ENCODE data around the gene SNTG2. TPM values are rescaled to one million over a fixed set of nuclear protein-coding genes. Genes with fewer than 3 reads are reported as not detected.

SNTG2 gene
- total and polyA plus RNA-seq, 4 donors: not detected

DNA sequence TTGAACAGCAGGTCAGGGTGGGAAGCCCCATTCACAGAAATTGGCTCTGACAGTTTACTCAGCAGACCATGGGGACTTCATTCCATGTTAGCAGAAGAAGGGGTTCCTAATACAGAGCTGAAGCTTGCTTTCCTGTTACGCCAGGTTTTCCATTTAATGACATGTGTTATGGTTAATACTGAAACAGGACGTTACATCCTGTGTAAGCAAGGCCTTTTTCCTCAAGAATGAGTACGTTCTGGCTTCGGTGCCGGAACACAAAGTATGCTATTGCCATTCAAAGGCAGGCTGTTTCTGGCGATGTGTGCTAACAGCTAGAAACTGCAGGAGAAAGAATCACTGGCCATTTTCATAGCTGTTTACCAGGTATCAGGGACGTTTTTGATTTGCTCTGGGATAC, 190.4 kb downstream of the SNTG2 start:
- H3K4me3 ChIP-seq (ENCODE audit: low read depth in 1 of 3, low read length in 3 of 3): no peak overlapping the region
- H3K27ac ChIP-seq (ENCODE audit: low read depth in 1 of 2, low read length in 2 of 2): no peak overlapping the region
- no peak for DNase-seq (ENCODE audit: low spot score)
- H3K4me1 ChIP-seq (ENCODE audit: control insufficient read depth in 4 of 4, insufficient read depth in 4 of 4, low read length in 3 of 4): no peaks in the 10 kb centered on the region
- no peaks in the 10 kb centered on the region for H3K9me3 ChIP-seq (ENCODE audit: control insufficient read depth in 4 of 4, low read length in 3 of 4)
- H3K9ac ChIP-seq (ENCODE audit: low read depth in 1 of 2, low read length in 2 of 2): no peak overlapping the region
- 73% methylated on average over 7 of the region's 7 CpGs for WGBS
- H3K27me3 ChIP-seq (ENCODE audit: control insufficient read depth in 4 of 4, insufficient read depth in 4 of 4, low read length in 3 of 4): no peaks in the 10 kb centered on the region
- H3K36me3 ChIP-seq (ENCODE audit: control insufficient read depth in 4 of 4, insufficient read depth in 3 of 4, low read depth in 1 of 4, low read length in 3 of 4): no peaks in the 10 kb centered on the region
- TF ChIP-seq HNF4G (IDR thresholded peaks at IDR 0.05) (no peak), CTCF (IDR thresholded peaks at IDR 0.05; ENCODE audit: low read depth, low read length, missing input control) (no peak), ZBTB33 (IDR thresholded peaks at IDR 0.05) (no peak), MAX (IDR thresholded peaks at IDR 0.05) (no peak), RXRA (IDR thresholded peaks at IDR 0.05) (no peak), FOXA1 (IDR thresholded peaks at IDR 0.05) (no peak), EGR1 (IDR thresholded peaks at IDR 0.05; ENCODE audit: low read depth in 2 of 2) (no peak), NR2F2 (IDR thresholded peaks at IDR 0.05) (no peak), TAF1 (conservative IDR thresholded peaks at IDR 0.05) (no peak), GABPA (IDR thresholded peaks at IDR 0.05 in 1 of 2, conservative IDR thresholded peaks at IDR 0.05 in 1 of 2) (no peak)
- TF ChIP-seq, protein P1, sequence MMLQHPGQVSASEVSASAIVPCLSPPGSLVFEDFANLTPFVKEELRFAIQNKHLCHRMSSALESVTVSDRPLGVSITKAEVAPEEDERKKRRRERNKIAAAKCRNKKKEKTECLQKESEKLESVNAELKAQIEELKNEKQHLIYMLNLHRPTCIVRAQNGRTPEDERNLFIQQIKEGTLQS (IDR thresholded peaks at IDR 0.05): no peak

GRCh38 chr2:1143129-1143528, 192.5 kb downstream of the SNTG2 start:
- Histone ChIP-seq H3K27me3 (ENCODE audit: control insufficient read depth in 4 of 4, insufficient read depth in 4 of 4, low read length in 3 of 4) (no peaks in the 10 kb centered on the region), H3K4me1 (ENCODE audit: control insufficient read depth in 4 of 4, insufficient read depth in 4 of 4, low read length in 3 of 4) (no peaks in the 10 kb centered on the region), H3K9me3 (ENCODE audit: control insufficient read depth in 4 of 4, low read length in 3 of 4) (no peaks in the 10 kb centered on the region), H3K36me3 (ENCODE audit: control insufficient read depth in 4 of 4, insufficient read depth in 3 of 4, low read depth in 1 of 4, low read length in 3 of 4) (no peaks in the 10 kb centered on the region), H3K4me3 (ENCODE audit: low read depth in 1 of 3, low read length in 3 of 3) (no peak overlapping the region), H3K9ac (ENCODE audit: low read depth in 1 of 2, low read length in 2 of 2) (no peak overlapping the region), H3K27ac (ENCODE audit: low read depth in 1 of 2, low read length in 2 of 2) (no peak overlapping the region)
- DNase-seq (ENCODE audit: low spot score): no peak
- TF ChIP-seq CTCF (IDR thresholded peaks at IDR 0.05; ENCODE audit: low read depth, low read length, missing input control): no peak
- TF ChIP-seq, protein P1 (IDR thresholded peaks at IDR 0.05): no peak
- TF ChIP-seq JUND (IDR thresholded peaks at IDR 0.05): no peak
- TF ChIP-seq REST (IDR thresholded peaks at IDR 0.05): no peak
- TF ChIP-seq RXRA (IDR thresholded peaks at IDR 0.05): no peak
- no peak for TF ChIP-seq YY1 (IDR thresholded peaks at IDR 0.05)
- no peak for TF ChIP-seq RAD21 (IDR thresholded peaks at IDR 0.05)
- no peak for TF ChIP-seq ZBTB33 (IDR thresholded peaks at IDR 0.05)
- TF ChIP-seq HNF4A (conservative IDR thresholded peaks at IDR 0.05): no peak
- no peak for TF ChIP-seq HNF4G (IDR thresholded peaks at IDR 0.05)
- TF ChIP-seq TAF1 (conservative IDR thresholded peaks at IDR 0.05): no peak
- no peak for TF ChIP-seq EGR1 (IDR thresholded peaks at IDR 0.05; ENCODE audit: low read depth in 2 of 2)
- 73% methylated on average over 1 of the region's 1 CpG for WGBS
